ENCODE data around the gene BCKDK. TPM values are rescaled to one million over a fixed set of nuclear protein-coding genes. Genes with fewer than 3 reads are reported as not detected.

BCKDK gene
- total and polyA plus RNA-seq, 2 of the 13 experiments (the other 11 are each of a cell fraction or from before 2014, with no cell fraction given) = 24.9 to 42.6 TPM

- TF ChIP-seq ELK4 (CRISPR knock-in tag; IDR thresholded peaks at IDR 0.05; ENCODE audit: borderline replicate concordance) = no peak
- no peak for TF ChIP-seq ZBTB46 (CRISPR knock-in tag; IDR thresholded peaks at IDR 0.05; ENCODE audit: borderline replicate concordance)
- TF ChIP-seq ZEB1 (IDR thresholded peaks at IDR 0.05; ENCODE audit: insufficient replicate concordance, low read depth) = no peak
- no peak for TF ChIP-seq ATF1 (CRISPR knock-in tag; IDR thresholded peaks at IDR 0.05)
- 0 out of 2 replicates have a peak, but pooled peaks have one; percentile 16 for TF ChIP-seq ZSCAN31 (CRISPR knock-in tag; IDR thresholded peaks at IDR 0.05; ENCODE audit: low read depth)
- TF ChIP-seq ZNF614 (CRISPR knock-in tag; IDR thresholded peaks at IDR 0.05; ENCODE audit: borderline replicate concordance) = no peak
- no peak for TF ChIP-seq NFKB2 (CRISPR knock-in tag; IDR thresholded peaks at IDR 0.05; ENCODE audit: borderline replicate concordance)
- TF ChIP-seq ARID5B (CRISPR knock-in tag; IDR thresholded peaks at IDR 0.05) = 0 out of 2 replicates have a peak, but pooled peaks have one; percentile 7
- no peak for TF ChIP-seq ZFX (CRISPR knock-in tag; IDR thresholded peaks at IDR 0.05; ENCODE audit: low read depth)
- TF ChIP-seq TOPORS (CRISPR knock-in tag; IDR thresholded peaks at IDR 0.05) = no peak
- no peak for TF ChIP-seq SETDB1 (CRISPR knock-in tag; IDR thresholded peaks at IDR 0.05; ENCODE audit: borderline replicate concordance)
- TF ChIP-seq ARHGAP35 (CRISPR knock-in tag; IDR thresholded peaks at IDR 0.05; ENCODE audit: borderline replicate concordance) = no peak
- TF ChIP-seq SOX5 (CRISPR knock-in tag; IDR thresholded peaks at IDR 0.05; ENCODE audit: borderline replicate concordance) = no peak
- no peak for TF ChIP-seq ZC3H4 (CRISPR knock-in tag; IDR thresholded peaks at IDR 0.05; ENCODE audit: borderline replicate concordance)
Observed at GRCh38 chr16:31113121-31114120, 5.2 kb downstream of the BCKDK start (continued).
